HepG2 (cell line): ENCODE results near the gene CRYM. TPM values are rescaled to one million over a fixed set of nuclear protein-coding genes. Genes with fewer than 3 reads are reported as not detected.

ENCODE experiments used
- ARID2 ChIP-seq: sonication (generic); formaldehyde crosslinking; IDR thresholded peaks from 2 replicates; pipeline ENCODE4 v1.8.1; 2022; ENCODE audit warnings: mild to moderate bottlenecking, missing genetic modification reagents, borderline replicate concordance
- CEBPB ChIP-seq: IDR thresholded peaks from 2 replicates; pipeline ENCODE4 v1.6.1; 2011; ENCODE audit warnings: low read depth, low read length, improper control_type of control experiment, borderline replicate concordance
- FOXK2 ChIP-seq: fragments of 450-650 bp; IDR thresholded peaks from 2 replicates; pipeline ENCODE4 v1.6.1; 2016
- KDM6A ChIP-seq: IDR thresholded peaks from 2 replicates; pipeline ENCODE4 v1.6.1; 2016; ENCODE audit warnings: low read depth
- MAFG ChIP-seq: sonication (generic); formaldehyde crosslinking; IDR thresholded peaks from 2 replicates; pipeline ENCODE4 v1.5.1; 2020; ENCODE audit warnings: mild to moderate bottlenecking, missing genetic modification reagents
- NONO ChIP-seq, 2 experiments: fragments of 450-650 bp in 1 of 2; sonication (generic) in 1 of 2; formaldehyde crosslinking in 1 of 2; IDR thresholded peaks in 1 of 2; conservative IDR thresholded peaks in 1 of 2; 2 replicates each; pipeline versions ENCODE4 v1.6.1 to v1.8.0; 2017 to 2022; ENCODE audit warnings: mild to moderate bottlenecking in 1 of 2, missing genetic modification reagents in 1 of 2, moderate library complexity in 1 of 2
- SP140L ChIP-seq: sonication (generic); formaldehyde crosslinking; IDR thresholded peaks from 2 replicates; pipeline ENCODE4 v1.4.0; 2020; ENCODE audit warnings: missing genetic modification reagents, borderline replicate concordance
- ZNF354B ChIP-seq: sonication (generic); formaldehyde crosslinking; IDR thresholded peaks from 2 replicates; pipeline ENCODE4 v1.8.0; 2022; ENCODE audit warnings: mild to moderate bottlenecking, missing genetic modification reagents
- ZNF44 ChIP-seq: sonication (generic); formaldehyde crosslinking; IDR thresholded peaks from 2 replicates; pipeline ENCODE4 v1.5.1; 2020; ENCODE audit warnings: mild to moderate bottlenecking, missing genetic modification reagents
- ZNF510 ChIP-seq: sonication (generic); formaldehyde crosslinking; IDR thresholded peaks from 2 replicates; pipeline ENCODE4 v1.4.0; 2020; ENCODE audit warnings: low read depth, mild to moderate bottlenecking, missing genetic modification reagents
- polyA plus RNA-seq, 8 experiments: library from polyadenylated mRNA; depleted of rRNA in 3 of 8; stranded (reverse) in 7 of 8; unstranded in 1 of 8; fragments of >200 nt; fragmentation: Illumina TruSeq in 4 of 8; extraction: Trizol in 4 of 8; gene quantifications; 2 replicates each; pipeline versions ENCODE4 v1.2.1 to v1.2.3, GENCODE V29; 2011 to 2016; ENCODE audit warnings: low read depth in 4 of 8, missing spikeins in 1 of 8, mixed read lengths in 1 of 8; ENCODE audit not compliant: insufficient read depth in 1 of 8
- total RNA-seq, 5 experiments: library from RNA; depleted of rRNA; stranded (reverse); fragments of >200 nt; fragmentation: Illumina TruSeq; extraction: Trizol; gene quantifications; 2 replicates each; pipeline ENCODE4 v1.2.3, GENCODE V29; 2016; ENCODE audit warnings: low read depth in 1 of 5
- TF ChIP-seq, protein P1 (sequence below): sonication (generic); formaldehyde crosslinking; IDR thresholded peaks from 2 replicates; pipeline ENCODE4 v1.4.0; 2020; ENCODE audit warnings: mild to moderate bottlenecking, missing genetic modification reagents, borderline replicate concordance

Gene CRYM
- total and polyA plus RNA-seq, 2 of the 13 experiments (the other 11 are each of a cell fraction or from before 2014, with no cell fraction given): 1.9 to 2.2 TPM

DNA sequence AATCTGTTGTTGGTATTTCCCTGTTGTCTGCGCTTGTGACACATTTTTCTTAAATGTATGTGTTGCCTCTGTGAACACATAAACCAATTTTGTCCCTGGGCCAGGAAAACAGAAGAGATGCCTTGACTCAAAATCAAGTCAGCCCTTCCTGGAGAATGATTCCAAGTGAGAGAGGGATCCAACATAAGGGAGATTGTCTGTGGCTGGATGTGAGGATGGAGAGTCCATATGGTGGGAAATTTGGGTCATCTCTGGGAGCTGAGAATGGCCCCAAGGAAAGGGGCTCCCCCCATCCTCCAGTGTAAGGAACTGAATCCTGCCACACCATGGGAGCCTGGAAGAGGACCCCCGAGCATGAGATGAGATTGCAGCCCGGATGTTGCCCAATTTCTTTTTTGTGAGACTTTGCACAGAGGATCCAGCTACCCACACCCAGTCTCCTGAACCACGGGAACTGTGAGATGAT is 13.5 kb downstream of the CRYM start (continued):
- TF ChIP-seq ZNF44 (CRISPR knock-in tag) (0 out of 2 replicates have a peak, but pooled peaks have one; percentile 4), ZNF510 (peak; percentile 32; the same call in 1 of the 2 replicates), MAFG (CRISPR knock-in tag) (no peak), ZNF354B (no peak), KDM6A (CRISPR knock-in tag) (no peak), NONO (IDR thresholded peaks at IDR 0.05) (no peak), NONO (CRISPR knock-in tag; conservative IDR thresholded peaks at IDR 0.05) (no peak), SP140L (CRISPR knock-in tag) (no peak), FOXK2 (no peak), ARID2 (CRISPR knock-in tag) (no peak), CEBPB (peak; percentile 49; the same call in 1 of the 2 replicates)
- TF ChIP-seq, protein P1, sequence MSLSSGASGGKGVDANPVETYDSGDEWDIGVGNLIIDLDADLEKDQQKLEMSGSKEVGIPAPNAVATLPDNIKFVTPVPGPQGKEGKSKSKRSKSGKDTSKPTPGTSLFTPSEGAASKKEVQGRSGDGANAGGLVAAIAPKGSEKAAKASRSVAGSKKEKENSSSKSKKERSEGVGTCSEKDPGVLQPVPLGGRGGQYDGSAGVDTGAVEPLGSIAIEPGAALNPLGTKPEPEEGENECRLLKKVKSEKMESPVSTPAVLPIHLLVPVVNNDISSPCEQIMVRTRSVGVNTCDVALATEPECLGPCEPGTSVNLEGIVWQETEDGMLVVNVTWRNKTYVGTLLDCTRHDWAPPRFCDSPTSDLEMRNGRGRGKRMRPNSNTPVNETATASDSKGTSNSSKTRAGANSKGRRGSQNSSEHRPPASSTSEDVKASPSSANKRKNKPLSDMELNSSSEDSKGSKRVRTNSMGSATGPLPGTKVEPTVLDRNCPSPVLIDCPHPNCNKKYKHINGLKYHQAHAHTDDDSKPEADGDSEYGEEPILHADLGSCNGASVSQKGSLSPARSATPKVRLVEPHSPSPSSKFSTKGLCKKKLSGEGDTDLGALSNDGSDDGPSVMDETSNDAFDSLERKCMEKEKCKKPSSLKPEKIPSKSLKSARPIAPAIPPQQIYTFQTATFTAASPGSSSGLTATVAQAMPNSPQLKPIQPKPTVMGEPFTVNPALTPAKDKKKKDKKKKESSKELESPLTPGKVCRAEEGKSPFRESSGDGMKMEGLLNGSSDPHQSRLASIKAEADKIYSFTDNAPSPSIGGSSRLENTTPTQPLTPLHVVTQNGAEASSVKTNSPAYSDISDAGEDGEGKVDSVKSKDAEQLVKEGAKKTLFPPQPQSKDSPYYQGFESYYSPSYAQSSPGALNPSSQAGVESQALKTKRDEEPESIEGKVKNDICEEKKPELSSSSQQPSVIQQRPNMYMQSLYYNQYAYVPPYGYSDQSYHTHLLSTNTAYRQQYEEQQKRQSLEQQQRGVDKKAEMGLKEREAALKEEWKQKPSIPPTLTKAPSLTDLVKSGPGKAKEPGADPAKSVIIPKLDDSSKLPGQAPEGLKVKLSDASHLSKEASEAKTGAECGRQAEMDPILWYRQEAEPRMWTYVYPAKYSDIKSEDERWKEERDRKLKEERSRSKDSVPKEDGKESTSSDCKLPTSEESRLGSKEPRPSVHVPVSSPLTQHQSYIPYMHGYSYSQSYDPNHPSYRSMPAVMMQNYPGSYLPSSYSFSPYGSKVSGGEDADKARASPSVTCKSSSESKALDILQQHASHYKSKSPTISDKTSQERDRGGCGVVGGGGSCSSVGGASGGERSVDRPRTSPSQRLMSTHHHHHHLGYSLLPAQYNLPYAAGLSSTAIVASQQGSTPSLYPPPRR (CRISPR knock-in tag): no peak
